Activated CD8-positive, alpha-beta T cell treated with anti-CD3 and anti-CD28 coated beads for 36 hours (primary cell): ENCODE measurements around the gene GNG3. TPM values are rescaled to one million over a fixed set of nuclear protein-coding genes. Genes with fewer than 3 reads are reported as not detected.

ENCODE experiments used
- ATAC-seq: fragments of 200-7000 bp; cut with Tn5 transposase; one replicate; pipeline ENCODE4 v1.10.0; 2021; ENCODE audit warnings: mild to moderate bottlenecking, moderate library complexity
- CTCF ChIA-PET: fragments of 350-600 bp; sonication (Branson Sonifier 250); formaldehyde crosslinking; loops from one replicate; lab custom pipeline; 2021; ENCODE audit warnings: antibody characterized with exemption; lab: Charles Lee
- POLR2A ChIA-PET: fragments of 350-600 bp; sonication (Branson Sonifier 250); formaldehyde crosslinking; loops from one replicate; lab custom pipeline; 2021; ENCODE audit warnings: antibody characterized with exemption; lab: Charles Lee
- DNase-seq: peaks from one replicate; pipeline ENCODE4 v3.0.0-alpha.2; 2020
- H3K27ac Mint-ChIP-seq: one replicate; pipeline ENCODE4 v1.8.0; 2021; ENCODE audit warnings: mild to moderate bottlenecking, mixed read lengths
- H3K27me3 Mint-ChIP-seq: one replicate; pipeline ENCODE4 v1.8.0; 2021; ENCODE audit warnings: mixed read lengths
- H3K36me3 Mint-ChIP-seq: one replicate; pipeline ENCODE4 v1.8.0; 2021; ENCODE audit warnings: low read depth, mixed read lengths
- H3K4me1 Mint-ChIP-seq: one replicate; pipeline ENCODE4 v1.8.0; 2021; ENCODE audit warnings: low read depth, mixed read lengths
- H3K4me3 Mint-ChIP-seq: one replicate; pipeline ENCODE4 v1.8.0; 2021; ENCODE audit warnings: mild to moderate bottlenecking, moderate library complexity, mixed read lengths
- H3K9me3 Mint-ChIP-seq: one replicate; pipeline ENCODE4 v1.8.0; 2021; ENCODE audit warnings: mixed read lengths
- intact Hi-C: fragments of 100-400 bp; cut with micrococcal nuclease; formaldehyde crosslinking; loops from one replicate; pipeline ENCODE4 v1.10.0; 2022
- total RNA-seq, 2 experiments: library from RNA; stranded (reverse); gene quantifications; one replicate each; pipeline ENCODE4 v1.2.3, GENCODE V29; 2021
- TF ChIP-seq, protein P1 (sequence below): fragments of 200-600 bp; IDR thresholded peaks from one replicate; pipeline ENCODE4 v1.8.0; 2022; ENCODE audit warnings: antibody characterized with exemption, mild to moderate bottlenecking

GNG3 gene
- total RNA-seq, 2 experiments from 2014 or later: not detected

DNA sequence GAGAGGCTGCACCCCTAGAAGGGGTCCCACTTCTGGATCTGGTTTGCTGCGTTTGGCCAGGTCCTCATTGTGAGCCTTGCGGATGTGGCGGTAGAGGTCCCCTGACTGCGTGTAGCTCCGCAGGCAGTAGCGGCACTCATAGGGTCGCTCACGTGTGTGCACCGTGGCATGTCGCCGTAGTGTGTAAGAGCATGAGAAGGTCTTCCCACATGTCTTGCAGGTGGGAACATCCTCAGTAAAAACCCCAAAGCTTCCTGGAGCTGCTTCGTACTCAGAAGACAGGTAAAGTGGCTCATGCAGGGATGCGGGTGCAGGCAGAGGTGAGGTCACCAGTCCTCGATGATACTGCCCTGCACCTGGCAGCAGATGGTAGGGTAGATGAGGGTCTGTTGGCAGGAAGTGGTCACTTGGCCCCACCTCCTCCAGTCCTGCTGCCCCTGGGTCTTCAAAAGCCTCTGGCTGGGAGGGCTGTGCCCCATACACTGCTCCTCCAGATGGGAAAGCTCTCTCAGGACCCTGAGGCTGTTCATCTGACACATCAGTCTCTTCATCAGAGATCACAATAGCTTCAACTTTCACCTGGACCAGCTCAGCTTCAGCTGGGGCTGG, 44.8 kb downstream of the GNG3 start:
- Mint-ChIP-seq H3K36me3 (peaks cover 13% of the 10 kb centered on the region), H3K4me1 (peaks cover 29% of the 10 kb centered on the region), H3K27me3 (no peaks in the 10 kb centered on the region), H3K27ac (peak overlapping the region; percentile 57), H3K9me3 (no peaks in the 10 kb centered on the region), H3K4me3 (no peak overlapping the region)
- ChIA-PET CTCF (interaction anchor here (0.7 kb wide), 2 partner anchors 11 to 34 kb away, joined by 3 to 5 read pairs; no protein-coding TSS in a partner anchor), POLR2A (interaction anchor here (0.6 to 5.2 kb wide), 11 partner anchors 10 to 103 kb away, joined by 3 to 31 read pairs (median 7); partner anchors contain the start of genes NXF1, POLR2G and TAF6L)
- DNase-seq: no peak
- ATAC-seq: no peak
- intact Hi-C loops: no loop called here
- TF ChIP-seq, protein P1, sequence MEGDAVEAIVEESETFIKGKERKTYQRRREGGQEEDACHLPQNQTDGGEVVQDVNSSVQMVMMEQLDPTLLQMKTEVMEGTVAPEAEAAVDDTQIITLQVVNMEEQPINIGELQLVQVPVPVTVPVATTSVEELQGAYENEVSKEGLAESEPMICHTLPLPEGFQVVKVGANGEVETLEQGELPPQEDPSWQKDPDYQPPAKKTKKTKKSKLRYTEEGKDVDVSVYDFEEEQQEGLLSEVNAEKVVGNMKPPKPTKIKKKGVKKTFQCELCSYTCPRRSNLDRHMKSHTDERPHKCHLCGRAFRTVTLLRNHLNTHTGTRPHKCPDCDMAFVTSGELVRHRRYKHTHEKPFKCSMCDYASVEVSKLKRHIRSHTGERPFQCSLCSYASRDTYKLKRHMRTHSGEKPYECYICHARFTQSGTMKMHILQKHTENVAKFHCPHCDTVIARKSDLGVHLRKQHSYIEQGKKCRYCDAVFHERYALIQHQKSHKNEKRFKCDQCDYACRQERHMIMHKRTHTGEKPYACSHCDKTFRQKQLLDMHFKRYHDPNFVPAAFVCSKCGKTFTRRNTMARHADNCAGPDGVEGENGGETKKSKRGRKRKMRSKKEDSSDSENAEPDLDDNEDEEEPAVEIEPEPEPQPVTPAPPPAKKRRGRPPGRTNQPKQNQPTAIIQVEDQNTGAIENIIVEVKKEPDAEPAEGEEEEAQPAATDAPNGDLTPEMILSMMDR: no peak

DNA sequence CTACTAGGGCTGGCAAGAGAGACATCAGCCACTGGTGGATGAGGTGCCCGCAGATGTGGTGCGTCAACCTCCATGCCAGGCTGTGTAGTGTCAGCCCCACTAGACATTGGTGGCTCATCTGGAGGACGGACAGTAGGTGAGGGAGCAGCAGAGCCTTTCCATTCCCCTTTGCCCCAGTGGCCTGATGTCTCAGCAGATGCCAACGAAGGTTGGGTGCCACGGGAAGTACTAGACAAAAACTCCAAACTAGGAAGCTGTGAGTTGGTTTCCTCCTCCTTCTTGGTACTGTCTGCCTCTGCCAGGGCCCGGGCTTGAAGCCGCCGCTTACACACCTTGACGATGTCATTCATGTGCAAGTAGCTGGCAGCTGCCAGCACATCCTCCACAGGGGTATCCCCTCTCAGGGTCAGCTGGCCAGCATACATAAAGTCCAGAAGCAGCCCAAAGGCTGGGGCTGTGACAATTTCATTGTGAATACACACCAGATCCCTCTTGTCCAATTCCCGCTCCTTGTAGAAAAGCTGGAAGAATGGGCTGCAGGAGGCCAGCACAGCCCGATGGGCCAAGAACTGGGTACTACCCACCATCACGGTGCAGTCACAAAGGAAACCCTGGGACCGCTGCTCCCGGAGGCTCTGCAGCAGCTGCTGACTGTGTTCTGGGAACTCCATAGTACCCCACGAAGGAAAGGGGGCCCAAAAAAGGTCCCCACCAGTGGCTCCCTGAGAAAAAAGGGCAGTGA, 45.7 kb downstream of the GNG3 start:
- CTCF ChIA-PET: interaction anchor here (0.7 to 3.2 kb wide), 17 partner anchors 10 to 162 kb away, joined by 3 to 13 read pairs (median 5); partner anchors contain the start of genes HNRNPUL2 and TUT1
- no peaks in the 10 kb centered on the region for H3K9me3 Mint-ChIP-seq
- H3K27me3 Mint-ChIP-seq: no peaks in the 10 kb centered on the region
- no peak for DNase-seq
- H3K36me3 Mint-ChIP-seq: peaks cover 13% of the 10 kb centered on the region
- POLR2A ChIA-PET: interaction anchor here (0.9 to 5.2 kb wide), 23 partner anchors 9 to 154 kb away, joined by 3 to 31 read pairs (median 5); partner anchors contain the start of genes C11orf98, CSKMT, HNRNPUL2 and NXF1
- ATAC-seq: no peak
- intact Hi-C loops: no loop called here
- peak overlapping the region; percentile 99 for H3K4me3 Mint-ChIP-seq
- TF ChIP-seq, protein P1: no peak
- H3K4me1 Mint-ChIP-seq: peaks cover 29% of the 10 kb centered on the region
- H3K27ac Mint-ChIP-seq: peak overlapping the region; percentile 99

GRCh38 chr11:62753736-62754603, 46.5 kb downstream of the GNG3 start, which contains the start of gene ZBTB3:
Gene ZBTB3 (minus strand): TSS chr11:62754160. CDS start chr11:62753664, 496 bp downstream.
- Mint-ChIP-seq H3K27ac (peak within 1 kb of the TSS; percentile 99), H3K36me3 (peaks cover 11% of the 10 kb centered on the region), H3K4me1 (peaks cover 26% of the 10 kb centered on the region), H3K9me3 (no peaks in the 10 kb centered on the region), H3K4me3 (peak within 1 kb of the TSS; percentile 99), H3K27me3 (no peaks in the 10 kb centered on the region)
- TF ChIP-seq, protein P1: no peak
- intact Hi-C loops: no loop called here
- POLR2A ChIA-PET: interaction anchor here (0.7 to 5.2 kb wide), 27 partner anchors 8 to 180 kb away, joined by 3 to 31 read pairs (median 4); partner anchors contain the start of genes C11orf98, CSKMT, HNRNPUL2 and NXF1
- DNase-seq: peak; percentile 99
- CTCF ChIA-PET: interaction anchor here (0.8 to 3.2 kb wide), 21 partner anchors 10 to 211 kb away, joined by 3 to 13 read pairs (median 4); partner anchors contain the start of genes GANAB, HNRNPUL2 and TUT1
- ATAC-seq: peak; percentile 97

- ATAC-seq (no peak), DNase-seq (no peak)
- no peaks in the 10 kb centered on the region for H3K9me3 Mint-ChIP-seq
- POLR2A ChIA-PET: interaction anchor here (1.0 to 5.2 kb wide), 6 partner anchors 17 to 181 kb away, joined by 3 to 31 read pairs (median 7); partner anchors contain the start of genes NXF1 and TMEM179B
- H3K36me3 Mint-ChIP-seq: peaks cover 8% of the 10 kb centered on the region
- intact Hi-C loops: no loop called here
- H3K4me3 Mint-ChIP-seq: peak overlapping the region; percentile 99
- no peak overlapping the region for H3K27ac Mint-ChIP-seq
- CTCF ChIA-PET: interaction anchor here (1.1 to 3.2 kb wide), 8 partner anchors 15 to 150 kb away, joined by 3 to 8 read pairs (median 4); partner anchors contain the start of gene GANAB
- H3K27me3 Mint-ChIP-seq: no peaks in the 10 kb centered on the region
- TF ChIP-seq, protein P1: no peak
- H3K4me1 Mint-ChIP-seq: peaks cover 19% of the 10 kb centered on the region
Observed at GRCh38 chr11:62755086-62755615, 47.7 kb downstream of the GNG3 start.
